H1 (cell line): ENCODE results near the gene PPP1CB. TPM values are rescaled to one million over a fixed set of nuclear protein-coding genes. Genes with fewer than 3 reads are reported as not detected.

Experiments
- CTCF ChIA-PET: fragments of 300-600 bp; sonication (Branson Sonifier 250); formaldehyde crosslinking; loops from one replicate; lab custom pipeline; 2021; ENCODE audit not compliant: partially characterized antibody; lab: Charles Lee
- POLR2A ChIA-PET: fragments of 300-600 bp; sonication (Branson Sonifier 250); formaldehyde crosslinking; loops from one replicate; lab custom pipeline; 2021; ENCODE audit warnings: inconsistent platforms; ENCODE audit not compliant: partially characterized antibody; lab: Charles Lee
- DNase-seq, 2 experiments: peaks; one replicate each; pipeline versions ENCODE4 v3.0.0 to v3.0.0-alpha.2; 2010 to 2022; ENCODE audit warnings: low spot score in 2 of 2, low read depth in 1 of 2, mixed read lengths in 1 of 2
- FAIRE-seq: peaks from 2 replicates; lab custom pipeline; 2011; peaks lifted over from hg19 to GRCh38; lab: Jason Lieb, UNC
- H2AFZ ChIP-seq: 2 replicates; pipeline ENCODE4 v1.8.1; 2012; ENCODE audit warnings: low read length, inconsistent platforms
- H2AK5ac ChIP-seq: 2 replicates; pipeline ENCODE4 v1.6.1; 2013; ENCODE audit warnings: low read depth, low read length
- H2BK120ac ChIP-seq: replicated peaks from 2 replicates; pipeline ENCODE3; 2013; ENCODE audit warnings: low read depth, low read length, inconsistent platforms
- H2BK12ac ChIP-seq: 2 replicates; pipeline ENCODE4 v1.6.1; 2013; ENCODE audit warnings: low read depth, low read length
- H2BK15ac ChIP-seq: 2 replicates; pipeline ENCODE4 v1.6.1; 2013; ENCODE audit warnings: low read length
- H2BK20ac ChIP-seq: 2 replicates; pipeline ENCODE4 v1.6.1; 2013; ENCODE audit warnings: low read length
- H2BK5ac ChIP-seq: 2 replicates; pipeline ENCODE4 v1.6.1; 2013; ENCODE audit warnings: low read depth, low read length
- H3K14ac ChIP-seq: 2 replicates; pipeline ENCODE4 v1.6.1; 2013; ENCODE audit warnings: inconsistent platforms; ENCODE audit not compliant: insufficient read length
- H3K18ac ChIP-seq: 2 replicates; pipeline ENCODE4 v1.6.1; 2013; ENCODE audit warnings: low read length; ENCODE audit errors: extremely low read depth
- H3K23ac ChIP-seq: 2 replicates; pipeline ENCODE4 v1.6.1; 2013; ENCODE audit warnings: inconsistent platforms; ENCODE audit not compliant: insufficient read length
- H3K23me2 ChIP-seq: 2 replicates; pipeline ENCODE4 v1.6.1; 2013; ENCODE audit warnings: low read depth, low read length
- H3K27ac ChIP-seq: 2 replicates; pipeline ENCODE4 v1.6.1; 2011; ENCODE audit warnings: low read depth, low read length, inconsistent platforms
- H3K27me3 ChIP-seq, 4 experiments: replicated peaks in 1 of 4; 1 replicate in 1 of 4; 2 replicates in 3 of 4; pipeline versions ENCODE4 v1.6.1 to v1.8.1; 2011 to 2013; ENCODE audit warnings: low read length in 3 of 4, mild to moderate bottlenecking in 3 of 4, inconsistent platforms in 2 of 4, mixed read lengths in 2 of 4, moderate library complexity in 1 of 4; ENCODE audit not compliant: control insufficient read depth in 3 of 4, insufficient read depth in 3 of 4; ENCODE audit errors: extremely low read depth in 1 of 4
- H3K36me3 ChIP-seq, 4 experiments: 2 replicates each; pipeline versions ENCODE4 v1.6.1 to v1.8.1; 2011 to 2013; ENCODE audit warnings: mild to moderate bottlenecking in 4 of 4, low read length in 3 of 4, moderate library complexity in 2 of 4, control low read depth in 1 of 4, inconsistent platforms in 1 of 4; ENCODE audit not compliant: insufficient read depth in 4 of 4, control insufficient read depth in 2 of 4
- H3K4ac ChIP-seq: replicated peaks from 2 replicates; pipeline ENCODE3; 2013; ENCODE audit warnings: low read length, low read depth, mixed read lengths, inconsistent platforms; ENCODE audit not compliant: insufficient read length
- H3K4me1 ChIP-seq, 4 experiments: replicated peaks in 1 of 4; 1 replicate in 1 of 4; 2 replicates in 3 of 4; pipeline versions ENCODE4 v1.6.1 to v1.8.1; 2011 to 2013; ENCODE audit warnings: low read length in 3 of 4, inconsistent platforms in 2 of 4, mixed read lengths in 1 of 4; ENCODE audit not compliant: insufficient read depth in 4 of 4, control insufficient read depth in 3 of 4
- H3K4me2 ChIP-seq, 2 experiments: 2 replicates each; pipeline versions ENCODE4 v1.6.1 to v1.8.1; 2011 to 2013; ENCODE audit warnings: low read depth in 2 of 2, low read length in 2 of 2, control low read depth in 1 of 2, inconsistent platforms in 1 of 2, mild to moderate bottlenecking in 1 of 2; ENCODE audit not compliant: insufficient read depth in 1 of 2
- H3K4me3 ChIP-seq, 4 experiments: fragments of 200-600, 300-600 bp in 1 of 4; sonication (generic), shearing (Covaris generic), sonication (Bioruptor Twin) in 1 of 4; 2 replicates each; pipeline versions ENCODE4 v1.5.1 to v1.8.1; 2011 to 2016; ENCODE audit warnings: low read length in 4 of 4, low read depth in 3 of 4, control low read depth in 2 of 4, inconsistent platforms in 2 of 4, mild to moderate bottlenecking in 2 of 4, mixed read lengths in 1 of 4, moderate library complexity in 1 of 4; ENCODE audit not compliant: insufficient read depth in 2 of 4; ENCODE audit errors: extremely low read depth in 1 of 4
- H3K56ac ChIP-seq: replicated peaks from 2 replicates; pipeline ENCODE3; 2013; ENCODE audit warnings: low read depth, mild to moderate bottlenecking, mixed read lengths, low read length, inconsistent platforms; ENCODE audit not compliant: insufficient read length
- H3K79me1 ChIP-seq: 2 replicates; pipeline ENCODE4 v1.6.1; 2013; ENCODE audit warnings: low read depth, low read length, control low read depth
- H3K79me2 ChIP-seq, 2 experiments: 2 replicates each; pipeline versions ENCODE4 v1.6.1 to v1.8.1; 2012 to 2013; ENCODE audit warnings: low read length in 2 of 2, mild to moderate bottlenecking in 2 of 2, inconsistent platforms in 1 of 2; ENCODE audit not compliant: insufficient read depth in 2 of 2, control insufficient read depth in 1 of 2
- H3K9ac ChIP-seq, 4 experiments: replicated peaks in 1 of 4; 1 replicate in 1 of 4; 2 replicates in 3 of 4; pipeline versions ENCODE4 v1.6.1 to v1.8.1; 2011 to 2013; ENCODE audit warnings: low read depth in 3 of 4, low read length in 3 of 4, control low read depth in 2 of 4, mild to moderate bottlenecking in 2 of 4, moderate library complexity in 2 of 4, inconsistent platforms in 1 of 4; ENCODE audit errors: extremely low read depth in 1 of 4
- H3K9me3 ChIP-seq, 2 experiments: 2 replicates each; pipeline versions ENCODE4 v1.6.1 to v1.8.1; 2012 to 2013; ENCODE audit warnings: mild to moderate bottlenecking in 2 of 2, moderate library complexity in 2 of 2, control low read depth in 1 of 2, inconsistent platforms in 1 of 2, low read depth in 1 of 2, low read length in 1 of 2, mixed read lengths in 1 of 2; ENCODE audit not compliant: insufficient read depth in 2 of 2
- H4K20me1 ChIP-seq, 2 experiments: replicated peaks in 1 of 2; 2 replicates each; pipeline versions ENCODE3 to v1.8.1; 2011 to 2013; ENCODE audit warnings: inconsistent platforms in 2 of 2, low read length in 2 of 2, mild to moderate bottlenecking in 1 of 2; ENCODE audit not compliant: insufficient read depth in 2 of 2, control insufficient read depth in 1 of 2
- H4K5ac ChIP-seq: 2 replicates; pipeline ENCODE4 v1.6.1; 2013; ENCODE audit warnings: low read length, low read depth, mixed read lengths, inconsistent platforms; ENCODE audit not compliant: insufficient read length
- H4K8ac ChIP-seq: 2 replicates; pipeline ENCODE4 v1.8.0; 2013; ENCODE audit warnings: mild to moderate bottlenecking, moderate library complexity, low read length, inconsistent platforms; ENCODE audit not compliant: insufficient read depth; ENCODE audit errors: extremely low read depth
- H4K91ac ChIP-seq: replicated peaks from 2 replicates; pipeline ENCODE3; 2013; ENCODE audit warnings: low read length, mixed read lengths, inconsistent platforms; ENCODE audit not compliant: insufficient read length
- EZH2 ChIP-seq: fragments of 200-600 bp; sonication (generic); IDR thresholded peaks from 2 replicates; pipeline ENCODE4 v1.7.1; 2012; ENCODE audit warnings: low read depth, mild to moderate bottlenecking, moderate library complexity, low read length, inconsistent platforms; ENCODE audit not compliant: severe bottlenecking
- FOSL1 ChIP-seq: IDR thresholded peaks from 2 replicates; pipeline ENCODE4 v1.6.1; 2011; ENCODE audit warnings: mild to moderate bottlenecking, low read depth, low read length, moderate library complexity; ENCODE audit not compliant: insufficient read depth
- RNF2 ChIP-seq: fragments of 200-900, 300-1000 bp; sonication (generic); IDR thresholded peaks from 2 replicates; pipeline ENCODE4 v1.7.1; 2016; ENCODE audit warnings: borderline replicate concordance, low read depth, mild to moderate bottlenecking, antibody characterized with exemption, low read length; ENCODE audit not compliant: poor library complexity, severe bottlenecking; ENCODE audit errors: missing control alignments
- SP2 ChIP-seq: IDR thresholded peaks from 2 replicates; pipeline ENCODE4 v1.6.1; 2012; ENCODE audit warnings: mild to moderate bottlenecking, low read length, inconsistent platforms
- ZNF274 ChIP-seq: IDR thresholded peaks from 2 replicates; pipeline ENCODE4 v1.7.0; 2012; ENCODE audit warnings: low read length, borderline replicate concordance; ENCODE audit errors: extremely low read depth
- WGBS, 2 experiments: shearing (Covaris generic) in 1 of 2; methylation state at CpG; one replicate each; pipeline versions ENCODE4 v1.1.6 to v1.1.7; 2013 to 2015; ENCODE audit warnings: low lambda C conversion rate in 2 of 2, mixed read lengths in 2 of 2, inconsistent platforms in 1 of 2, low coverage in 1 of 2, missing lambda C conversion rate in 1 of 2; ENCODE audit not compliant: insufficient replicate concordance in 2 of 2, insufficient coverage in 1 of 2, insufficient read length in 1 of 2; ENCODE audit errors: extremely low coverage in 1 of 2, missing lambda C conversion rate in 1 of 2; 5-methylcytosine and 5-hydroxymethylcytosine counted together
- polyA plus RNA-seq, 7 experiments: library from polyadenylated mRNA; depleted of rRNA in 3 of 7; stranded (reverse) in 5 of 7; unstranded in 2 of 7; fragments of >200 nt in 5 of 7; fragments of 200-250 nt in 2 of 7; gene quantifications; 1 replicate in 5 of 7; 2 replicates in 1 of 7; 4 replicates in 1 of 7; pipeline versions ENCODE4 v1.2.1 to v1.2.3, GENCODE V29; 2011 to 2013; ENCODE audit warnings: missing spikeins in 2 of 7, mixed read lengths in 2 of 7
- total RNA-seq: library from RNA; stranded (reverse); fragmentation: NEBNext Ultra II Directional; extraction: Animal tissue kit (Norgen Biotek cat#: 25700); gene quantifications from 2 replicates; pipeline ENCODE4 v1.2.1, GENCODE V29; 2021
- TF ChIP-seq, protein P1 (sequence below): IDR thresholded peaks from 2 replicates; pipeline ENCODE4 v1.6.1; 2012; ENCODE audit warnings: inconsistent platforms
- TF ChIP-seq, protein P2 (sequence below): IDR thresholded peaks from 2 replicates; pipeline ENCODE4 v1.6.1; 2012; ENCODE audit warnings: inconsistent platforms

The PPP1CB gene
- total and polyA plus RNA-seq, 2 of the 8 experiments (the other 6 are each of a cell fraction or from before 2014, with no cell fraction given), result 30.7 to 158 TPM

- no peaks in the 10 kb centered on the region for H3K23me2 ChIP-seq
- H3K4ac ChIP-seq, result no peak overlapping the region
- no peak overlapping the region for H3K4me3 ChIP-seq
- H3K4me2 ChIP-seq, result no peak overlapping the region
- H3K36me3 ChIP-seq, result peaks cover 0 to 10% (median 2%) of the 10 kb centered on the region in 4 experiments; a peak in 2 of 8 replicates
- no peak overlapping the region for H4K8ac ChIP-seq
- POLR2A ChIA-PET, result no interaction called here
- no peak overlapping the region for H3K56ac ChIP-seq
- no peak overlapping the region for H2BK20ac ChIP-seq
- no peak overlapping the region for H2AFZ ChIP-seq
- H4K20me1 ChIP-seq, result peaks cover 4 to 15% of the 10 kb centered on the region in 2 experiments
- no peak overlapping the region for H3K18ac ChIP-seq
- no peak overlapping the region for H2BK15ac ChIP-seq
- CTCF ChIA-PET, result interaction anchor here (0.8 kb wide), 1 partner anchor 50 kb away, joined by 3 read pairs; no protein-coding TSS in a partner anchor
- no peak overlapping the region for H2BK120ac ChIP-seq
- no peak overlapping the region for H4K91ac ChIP-seq
- H3K79me2 ChIP-seq, result peaks cover 16 to 96% of the 10 kb centered on the region in 2 experiments; a peak in 3 of 4 replicates
- no peak overlapping the region for H2BK5ac ChIP-seq
- no peaks in the 10 kb centered on the region for H3K4me1 ChIP-seq
- no peak overlapping the region for H3K14ac ChIP-seq
- no peak overlapping the region for H2BK12ac ChIP-seq
- no peaks in the 10 kb centered on the region; the same call in 1 of the 2 replicates for H3K79me1 ChIP-seq
- DNase-seq, result no peak
- WGBS, 2 experiments, result 83% methylated on average over 2 of the region's 2 CpGs; no CpG with 5 or more reads in 1 of the 2 experiments
- no peaks in the 10 kb centered on the region for H3K9me3 ChIP-seq
- FAIRE-seq, result no peak
- no peak overlapping the region for H4K5ac ChIP-seq
- H3K27ac ChIP-seq, result no peak overlapping the region
- no peak overlapping the region for H3K9ac ChIP-seq
- no peak overlapping the region for H3K23ac ChIP-seq
- no peaks in the 10 kb centered on the region for H3K27me3 ChIP-seq
- H2AK5ac ChIP-seq, result no peak overlapping the region
- no peak for TF ChIP-seq EZH2
- TF ChIP-seq, protein P1, sequence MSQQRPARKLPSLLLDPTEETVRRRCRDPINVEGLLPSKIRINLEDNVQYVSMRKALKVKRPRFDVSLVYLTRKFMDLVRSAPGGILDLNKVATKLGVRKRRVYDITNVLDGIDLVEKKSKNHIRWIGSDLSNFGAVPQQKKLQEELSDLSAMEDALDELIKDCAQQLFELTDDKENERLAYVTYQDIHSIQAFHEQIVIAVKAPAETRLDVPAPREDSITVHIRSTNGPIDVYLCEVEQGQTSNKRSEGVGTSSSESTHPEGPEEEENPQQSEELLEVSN, result no peak
- no peak for TF ChIP-seq RNF2
- no peak for TF ChIP-seq FOSL1
- TF ChIP-seq, protein P2, sequence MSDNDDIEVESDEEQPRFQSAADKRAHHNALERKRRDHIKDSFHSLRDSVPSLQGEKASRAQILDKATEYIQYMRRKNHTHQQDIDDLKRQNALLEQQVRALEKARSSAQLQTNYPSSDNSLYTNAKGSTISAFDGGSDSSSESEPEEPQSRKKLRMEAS, result no peak
- TF ChIP-seq SP2, result no peak
- TF ChIP-seq ZNF274, result no peak
These were observed 20.7 kb downstream of the PPP1CB start for GRCh38 chr2:28772351-28772750.
